Caco-2 (cell line): ENCODE measurements around the gene GNAQ. TPM values are rescaled to one million over a fixed set of nuclear protein-coding genes. Genes with fewer than 3 reads are reported as not detected.

Experiments used
- BruUV-seq: library from RNA; stranded (reverse); fragments of 400-500 nt; replicated peaks from 2 replicates; lab custom pipeline; 2021; lab: Mats Ljungman, UMichigan
- CTCF ChIA-PET: fragments of 300-600 bp; sonication (Branson Sonifier 250); formaldehyde crosslinking; loops from one replicate; lab custom pipeline; 2022; ENCODE audit warnings: antibody characterized with exemption; lab: Charles Lee
- POLR2A ChIA-PET: fragments of 300-600 bp; sonication (Branson Sonifier 250); formaldehyde crosslinking; loops from one replicate; lab custom pipeline; 2022; ENCODE audit warnings: antibody characterized with exemption; lab: Charles Lee
- DNase-seq, 2 experiments: peaks; one replicate each; pipeline versions ENCODE4 v3.0.0 to v3.0.0-alpha.2; 2020 to 2022
- H3K27me3 ChIP-seq: replicated peaks from 2 replicates; pipeline ENCODE4 v1.6.0; 2011; ENCODE audit warnings: low read length; ENCODE audit not compliant: control insufficient read depth, insufficient read depth
- H3K36me3 ChIP-seq: 2 replicates; pipeline ENCODE4 v1.5.1; 2011; ENCODE audit warnings: low read length; ENCODE audit not compliant: control insufficient read depth, insufficient read depth
- H3K4me1 ChIP-seq: fragments of 250-450 bp; sonication (Bioruptor Pico); 2 replicates; pipeline ENCODE4 v1.5.1; 2020; ENCODE audit warnings: mild to moderate bottlenecking
- H3K4me3 ChIP-seq: 2 replicates; pipeline ENCODE4 v1.5.1; 2011; ENCODE audit warnings: low read depth, mild to moderate bottlenecking, control low read depth, low read length
- H3K9me3 ChIP-seq: fragments of 250-450 bp; sonication (Bioruptor Pico); 2 replicates; pipeline ENCODE4 v1.5.1; 2020; ENCODE audit warnings: mild to moderate bottlenecking, moderate library complexity
- H3K27ac Mint-ChIP-seq: one replicate; pipeline ENCODE4 v1.8.0; 2022; ENCODE audit warnings: mixed read lengths; ENCODE audit not compliant: unreplicated experiment
- H3K27me3 Mint-ChIP-seq: one replicate; pipeline ENCODE4 v1.8.0; 2022; ENCODE audit warnings: mixed read lengths; ENCODE audit not compliant: insufficient read depth, unreplicated experiment
- H3K36me3 Mint-ChIP-seq: one replicate; pipeline ENCODE4 v1.8.0; 2022; ENCODE audit warnings: mild to moderate bottlenecking, mixed read lengths; ENCODE audit not compliant: insufficient read depth, unreplicated experiment
- H3K4me1 Mint-ChIP-seq: one replicate; pipeline ENCODE4 v1.8.0; 2022; ENCODE audit warnings: low read depth, mixed read lengths; ENCODE audit not compliant: unreplicated experiment
- H3K4me3 Mint-ChIP-seq: one replicate; pipeline ENCODE4 v1.8.0; 2022; ENCODE audit warnings: mild to moderate bottlenecking, moderate library complexity, mixed read lengths; ENCODE audit not compliant: unreplicated experiment
- H3K9me3 Mint-ChIP-seq: one replicate; pipeline ENCODE4 v1.8.0; 2022; ENCODE audit warnings: mixed read lengths; ENCODE audit not compliant: unreplicated experiment
- intact Hi-C: fragments of 100-400 bp; cut with micrococcal nuclease; formaldehyde crosslinking; loops from one replicate; pipeline ENCODE4 v1.10.0; 2022; ENCODE audit not compliant: unreplicated experiment
- total RNA-seq: library from RNA; stranded (reverse); gene quantifications from 2 replicates; pipeline ENCODE4 v1.2.3, GENCODE V29; 2022
- TF ChIP-seq, protein P1 (sequence below), 2 experiments: fragments of 200-600 bp in 1 of 2; IDR thresholded peaks; 1 replicate in 1 of 2; 2 replicates in 1 of 2; pipeline versions ENCODE4 v1.5.1 to v1.8.0; 2011 to 2022; ENCODE audit warnings: antibody characterized with exemption in 1 of 2, control low read depth in 1 of 2, inconsistent platforms in 1 of 2, low read depth in 1 of 2, low read length in 1 of 2, mild to moderate bottlenecking in 1 of 2, moderate library complexity in 1 of 2; ENCODE audit not compliant: insufficient read depth in 1 of 2, severe bottlenecking in 1 of 2, unreplicated experiment in 1 of 2

GNAQ gene
- total RNA-seq, 1 experiment from 2014 or later: 10.1 TPM

DNA sequence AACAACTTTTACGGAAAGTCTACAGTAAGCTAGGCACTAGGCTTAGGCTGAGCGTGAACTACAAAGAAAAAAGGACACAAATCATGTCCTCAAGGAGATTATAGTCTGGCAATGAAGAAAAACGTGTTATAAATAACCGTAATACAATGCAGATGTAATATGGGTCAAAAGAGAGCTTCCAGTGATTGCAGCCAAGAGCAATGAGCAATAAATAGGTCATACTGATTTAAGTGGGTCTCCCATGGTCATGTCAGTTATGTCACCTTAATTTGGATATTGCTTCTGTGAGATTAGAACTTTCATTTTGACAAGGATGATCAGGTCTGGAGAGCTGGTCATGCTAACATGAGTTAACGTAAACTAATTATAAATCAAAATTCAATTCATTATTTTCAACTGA is 224.9 kb downstream of the GNAQ start:
- Histone ChIP-seq H3K4me1 (peaks cover 27% of the 10 kb centered on the region), H3K36me3 (no peaks in the 10 kb centered on the region), H3K4me3 (no peak overlapping the region), H3K9me3 (no peaks in the 10 kb centered on the region), H3K27me3 (no peaks in the 10 kb centered on the region)
- POLR2A ChIA-PET: no interaction called here
- intact Hi-C loops: no loop called here
- CTCF ChIA-PET: no interaction called here
- no peak overlapping the region for H3K27ac Mint-ChIP-seq
- TF ChIP-seq, protein P1, sequence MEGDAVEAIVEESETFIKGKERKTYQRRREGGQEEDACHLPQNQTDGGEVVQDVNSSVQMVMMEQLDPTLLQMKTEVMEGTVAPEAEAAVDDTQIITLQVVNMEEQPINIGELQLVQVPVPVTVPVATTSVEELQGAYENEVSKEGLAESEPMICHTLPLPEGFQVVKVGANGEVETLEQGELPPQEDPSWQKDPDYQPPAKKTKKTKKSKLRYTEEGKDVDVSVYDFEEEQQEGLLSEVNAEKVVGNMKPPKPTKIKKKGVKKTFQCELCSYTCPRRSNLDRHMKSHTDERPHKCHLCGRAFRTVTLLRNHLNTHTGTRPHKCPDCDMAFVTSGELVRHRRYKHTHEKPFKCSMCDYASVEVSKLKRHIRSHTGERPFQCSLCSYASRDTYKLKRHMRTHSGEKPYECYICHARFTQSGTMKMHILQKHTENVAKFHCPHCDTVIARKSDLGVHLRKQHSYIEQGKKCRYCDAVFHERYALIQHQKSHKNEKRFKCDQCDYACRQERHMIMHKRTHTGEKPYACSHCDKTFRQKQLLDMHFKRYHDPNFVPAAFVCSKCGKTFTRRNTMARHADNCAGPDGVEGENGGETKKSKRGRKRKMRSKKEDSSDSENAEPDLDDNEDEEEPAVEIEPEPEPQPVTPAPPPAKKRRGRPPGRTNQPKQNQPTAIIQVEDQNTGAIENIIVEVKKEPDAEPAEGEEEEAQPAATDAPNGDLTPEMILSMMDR (IDR thresholded peaks at IDR 0.05; ENCODE audit: insufficient read depth in 1 of 2, low read depth in 1 of 2, low read length in 1 of 2, severe bottlenecking in 1 of 2, unreplicated experiment in 1 of 2): no peak
- no TSS peak for BruUV-seq
- no peak for DNase-seq
- H3K36me3 Mint-ChIP-seq: no peaks in the 10 kb centered on the region
- H3K9me3 Mint-ChIP-seq: no peaks in the 10 kb centered on the region
- no peak overlapping the region for H3K4me3 Mint-ChIP-seq
- no peaks in the 10 kb centered on the region for H3K27me3 Mint-ChIP-seq
- H3K4me1 Mint-ChIP-seq: peaks cover 6% of the 10 kb centered on the region

DNA sequence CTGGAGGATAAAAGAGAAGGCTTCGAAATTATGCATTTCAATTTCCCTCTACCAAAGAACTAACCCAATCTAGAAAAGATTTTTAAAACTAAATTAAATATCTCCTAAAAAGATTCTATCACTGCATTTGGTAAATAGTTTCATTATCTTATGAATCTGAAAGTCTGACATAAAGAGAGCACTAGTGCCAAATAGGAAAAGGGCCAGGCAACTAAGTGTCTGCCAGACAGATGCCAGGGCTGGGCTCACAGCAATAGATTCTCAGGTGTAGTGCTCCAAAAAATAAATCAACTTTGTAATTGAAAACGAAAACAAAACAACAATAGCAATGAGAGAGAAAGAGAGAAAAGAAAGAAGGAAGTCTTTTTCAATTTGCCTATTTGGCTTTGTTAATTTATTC is 225.8 kb downstream of the GNAQ start:
- Histone ChIP-seq H3K27me3 (no peaks in the 10 kb centered on the region), H3K4me1 (peaks cover 27% of the 10 kb centered on the region), H3K4me3 (no peak overlapping the region), H3K36me3 (no peaks in the 10 kb centered on the region), H3K9me3 (no peaks in the 10 kb centered on the region)
- no peaks in the 10 kb centered on the region for H3K36me3 Mint-ChIP-seq
- H3K27ac Mint-ChIP-seq: no peak overlapping the region
- TF ChIP-seq, protein P1 (IDR thresholded peaks at IDR 0.05; ENCODE audit: insufficient read depth in 1 of 2, low read depth in 1 of 2, low read length in 1 of 2, severe bottlenecking in 1 of 2, unreplicated experiment in 1 of 2): no peak
- no peaks in the 10 kb centered on the region for H3K9me3 Mint-ChIP-seq
- BruUV-seq: no TSS peak
- ChIA-PET CTCF (no interaction called here), POLR2A (no interaction called here)
- intact Hi-C loops: no loop called here
- H3K4me1 Mint-ChIP-seq: peaks cover 6% of the 10 kb centered on the region
- no peak for DNase-seq
- no peaks in the 10 kb centered on the region for H3K27me3 Mint-ChIP-seq
- no peak overlapping the region for H3K4me3 Mint-ChIP-seq

DNA sequence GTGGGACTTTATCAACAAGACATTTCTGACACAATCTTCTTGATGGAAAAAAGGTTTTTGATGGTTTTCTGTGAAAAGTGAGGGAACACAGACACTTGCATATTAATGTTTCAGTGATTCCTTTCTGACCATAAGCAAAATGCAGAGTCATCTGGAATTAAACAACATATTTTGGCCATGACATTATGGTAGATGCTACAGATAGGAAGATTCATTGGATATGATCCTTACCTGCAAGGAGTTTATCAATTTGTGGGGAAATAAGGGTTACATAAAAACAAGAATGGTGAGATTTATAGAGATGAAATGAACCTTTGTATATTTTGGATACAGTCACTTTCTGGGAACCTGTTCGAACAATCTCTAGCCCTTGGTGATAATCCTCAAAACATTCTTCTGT is 228.2 kb downstream of the GNAQ start:
- H3K27me3 Mint-ChIP-seq: no peaks in the 10 kb centered on the region

More for the DNA sequence above, 228.2 kb downstream of the GNAQ start:
- DNase-seq: no peak
- H3K36me3 ChIP-seq: no peaks in the 10 kb centered on the region
- H3K4me3 ChIP-seq: no peak overlapping the region
- H3K9me3 ChIP-seq: no peaks in the 10 kb centered on the region
- intact Hi-C loops: no loop called here
- POLR2A ChIA-PET: no interaction called here
- TF ChIP-seq, protein P1 (IDR thresholded peaks at IDR 0.05; ENCODE audit: insufficient read depth in 1 of 2, low read depth in 1 of 2, low read length in 1 of 2, severe bottlenecking in 1 of 2, unreplicated experiment in 1 of 2): no peak
- H3K4me1 Mint-ChIP-seq: no peaks in the 10 kb centered on the region
- no peaks in the 10 kb centered on the region for H3K27me3 ChIP-seq
- H3K27ac Mint-ChIP-seq: no peak overlapping the region
- H3K4me1 ChIP-seq: peaks cover 14% of the 10 kb centered on the region; the same call in 1 of the 2 replicates
- no peak overlapping the region for H3K4me3 Mint-ChIP-seq
- no peaks in the 10 kb centered on the region for H3K36me3 Mint-ChIP-seq
- H3K9me3 Mint-ChIP-seq: no peaks in the 10 kb centered on the region
- CTCF ChIA-PET: no interaction called here
- no TSS peak for BruUV-seq
